Stimulated activated CD4-positive, alpha-beta T cell treated with anti-CD3 and anti-CD28 coated beads, Interleukin-1b, Interleukin-23, amount 100 ng/mL, for 4 hours (primary cell): ENCODE data around the gene FHIT.
A peak's percentile ranks its signal among the peaks of the same experiment; 100 is the strongest.

ENCODE experiments used
- DNase-seq, 2 donors: peaks; one replicate each; pipeline ENCODE4 v3.0.0-alpha.2; 2020; ENCODE audit warnings: low read depth in 2 of 2

Gene FHIT

GRCh38 chr3:60055765-60056164 lies 1195.5 kb downstream of the FHIT start:
- DNase-seq = no peak

- peak; percentile 18 for DNase-seq
Measured at GRCh38 chr3:60053526-60054265, 1197.6 kb downstream of the FHIT start.

GRCh38 chr3:60048447-60048848 lies 1202.8 kb downstream of the FHIT start:
- peak in 1 of 2 donors; percentile 21 for DNase-seq

- DNase-seq = no peak
Measured at GRCh38 chr3:60047426-60048200, 1203.6 kb downstream of the FHIT start.

- no peak for DNase-seq
Measured at GRCh38 chr3:60046210-60046609, 1205.0 kb downstream of the FHIT start.

- DNase-seq = no peak
Measured at GRCh38 chr3:60045686-60046085, 1205.6 kb downstream of the FHIT start.

- DNase-seq = no peak
Measured at GRCh38 chr3:60036803-60037202, 1214.4 kb downstream of the FHIT start.

- no peak for DNase-seq
Measured at GRCh38 chr3:60033901-60034453, 1217.3 kb downstream of the FHIT start.

- no peak for DNase-seq
Measured at GRCh38 chr3:60030982-60031381, 1220.3 kb downstream of the FHIT start.

GRCh38 chr3:60028233-60028632 lies 1223.0 kb downstream of the FHIT start:
- DNase-seq = no peak

GRCh38 chr3:60027335-60027734 lies 1223.9 kb downstream of the FHIT start:
- DNase-seq = no peak

GRCh38 chr3:60025096-60026050 lies 1225.9 kb downstream of the FHIT start:
- no peak for DNase-seq

GRCh38 chr3:60024400-60024799 lies 1226.9 kb downstream of the FHIT start:
- DNase-seq = no peak

- no peak for DNase-seq
Measured at GRCh38 chr3:60023189-60023588, 1228.1 kb downstream of the FHIT start.

GRCh38 chr3:60017631-60018030 lies 1233.6 kb downstream of the FHIT start:
- DNase-seq = peak in 1 of 2 donors; percentile 14

- no peak for DNase-seq
Measured at GRCh38 chr3:60015032-60015705, 1236.1 kb downstream of the FHIT start.

GRCh38 chr3:60013241-60013640 lies 1238.0 kb downstream of the FHIT start:
- no peak for DNase-seq

GRCh38 chr3:60011218-60011617 lies 1240.0 kb downstream of the FHIT start:
- DNase-seq = no peak

GRCh38 chr3:60010781-60011180 lies 1240.5 kb downstream of the FHIT start:
- DNase-seq = peak in 1 of 2 donors; percentile 10

- no peak for DNase-seq
Measured at GRCh38 chr3:60009931-60010478, 1241.2 kb downstream of the FHIT start.

- no peak for DNase-seq
Measured at GRCh38 chr3:60001369-60001768, 1249.9 kb downstream of the FHIT start.
